ENCODE data around the gene TBL2.
"Not testable (repeated sequence)": the region's sequence is repeated elsewhere in the genome, so short reads cannot be mapped to it uniquely, and the experiment has no call there.

TBL2 gene, protein sequence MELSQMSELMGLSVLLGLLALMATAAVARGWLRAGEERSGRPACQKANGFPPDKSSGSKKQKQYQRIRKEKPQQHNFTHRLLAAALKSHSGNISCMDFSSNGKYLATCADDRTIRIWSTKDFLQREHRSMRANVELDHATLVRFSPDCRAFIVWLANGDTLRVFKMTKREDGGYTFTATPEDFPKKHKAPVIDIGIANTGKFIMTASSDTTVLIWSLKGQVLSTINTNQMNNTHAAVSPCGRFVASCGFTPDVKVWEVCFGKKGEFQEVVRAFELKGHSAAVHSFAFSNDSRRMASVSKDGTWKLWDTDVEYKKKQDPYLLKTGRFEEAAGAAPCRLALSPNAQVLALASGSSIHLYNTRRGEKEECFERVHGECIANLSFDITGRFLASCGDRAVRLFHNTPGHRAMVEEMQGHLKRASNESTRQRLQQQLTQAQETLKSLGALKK

DNA sequence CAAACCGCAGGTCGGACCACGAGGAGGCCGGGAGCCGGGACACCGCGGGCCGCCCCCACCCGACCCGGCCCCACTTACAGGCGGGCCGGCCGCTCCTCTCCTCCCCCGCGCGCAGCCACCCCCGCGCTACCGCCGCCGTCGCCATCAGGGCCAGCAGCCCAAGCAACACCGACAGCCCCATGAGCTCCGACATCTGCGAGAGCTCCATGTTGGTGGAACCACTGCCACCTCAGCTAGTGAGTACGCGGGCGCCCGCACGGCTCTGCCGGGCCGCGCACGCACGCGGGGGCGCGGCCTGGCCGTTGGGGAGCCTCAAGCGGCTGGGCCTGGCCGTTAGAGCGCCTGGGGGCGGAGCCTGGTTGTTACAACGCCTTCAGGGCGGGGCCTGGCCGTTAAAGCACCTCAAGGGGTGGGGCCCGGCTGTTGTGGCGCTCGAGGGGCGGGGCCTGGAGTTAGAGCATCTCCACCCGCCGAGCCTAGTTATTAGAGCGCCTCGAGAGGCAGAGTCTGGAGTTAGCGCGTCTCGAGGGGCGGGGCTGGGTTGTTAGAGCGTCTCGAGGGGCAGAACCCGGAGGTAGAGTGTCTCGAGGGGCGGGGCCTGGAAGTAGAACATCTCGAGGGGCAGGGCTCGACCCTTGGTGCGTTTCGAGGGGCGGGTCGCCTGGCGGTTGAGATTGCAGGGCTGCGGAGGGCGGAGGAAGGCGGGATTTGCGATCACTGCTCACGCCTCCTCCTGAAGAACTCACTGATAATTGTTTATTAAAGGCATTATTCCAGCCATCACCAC lies at the start of gene TBL2:
Gene TBL2, minus strand, starts transcription at position 238 of the 787 bp plus-strand sequence. Its CDS starts 30 bp downstream, at position 208.
- DNase-seq, result peak; percentile 98 to 99

DNA sequence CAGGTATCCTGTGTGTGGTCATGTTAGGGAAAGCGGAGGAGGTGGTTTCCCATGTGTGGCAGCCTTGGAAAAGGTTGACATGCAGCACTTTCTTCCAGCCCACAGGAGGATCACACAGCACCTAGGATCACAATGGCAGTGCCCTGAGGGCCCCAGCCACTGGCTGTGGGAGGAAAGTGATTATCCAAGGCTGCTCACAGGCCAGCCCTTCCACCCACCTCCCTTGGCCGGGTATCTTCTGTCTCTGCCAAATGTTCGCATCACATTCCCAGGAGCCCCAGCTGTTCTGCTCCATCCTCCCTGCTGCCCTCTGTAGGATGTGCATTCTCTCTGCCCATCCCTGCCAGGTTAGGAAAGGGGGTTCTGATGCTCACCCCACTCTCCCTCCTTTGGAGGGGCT lies 48.4 kb upstream of the TBL2 start:
- DNase-seq, result no peak

- no peak for DNase-seq
Observed at GRCh38 chr7:73625276-73625675, 46.9 kb upstream of the TBL2 start.

GRCh38 chr7:73624669-73625001 lies 46.3 kb upstream of the TBL2 start:
- DNase-seq, result no peak

- peak; percentile 44 to 59 for DNase-seq
Observed at GRCh38 chr7:73623798-73624668, 45.7 kb upstream of the TBL2 start, which contains the start of gene MLXIPL. Gene MLXIPL (minus strand): TSS chr7:73624522. CDS start chr7:73624492, 30 bp downstream.

- DNase-seq, result no peak
Observed at GRCh38 chr7:73622909-73623797, 44.8 kb upstream of the TBL2 start.

- DNase-seq, result no peak
Observed at GRCh38 chr7:73622527-73622908, 44.1 kb upstream of the TBL2 start.

DNA sequence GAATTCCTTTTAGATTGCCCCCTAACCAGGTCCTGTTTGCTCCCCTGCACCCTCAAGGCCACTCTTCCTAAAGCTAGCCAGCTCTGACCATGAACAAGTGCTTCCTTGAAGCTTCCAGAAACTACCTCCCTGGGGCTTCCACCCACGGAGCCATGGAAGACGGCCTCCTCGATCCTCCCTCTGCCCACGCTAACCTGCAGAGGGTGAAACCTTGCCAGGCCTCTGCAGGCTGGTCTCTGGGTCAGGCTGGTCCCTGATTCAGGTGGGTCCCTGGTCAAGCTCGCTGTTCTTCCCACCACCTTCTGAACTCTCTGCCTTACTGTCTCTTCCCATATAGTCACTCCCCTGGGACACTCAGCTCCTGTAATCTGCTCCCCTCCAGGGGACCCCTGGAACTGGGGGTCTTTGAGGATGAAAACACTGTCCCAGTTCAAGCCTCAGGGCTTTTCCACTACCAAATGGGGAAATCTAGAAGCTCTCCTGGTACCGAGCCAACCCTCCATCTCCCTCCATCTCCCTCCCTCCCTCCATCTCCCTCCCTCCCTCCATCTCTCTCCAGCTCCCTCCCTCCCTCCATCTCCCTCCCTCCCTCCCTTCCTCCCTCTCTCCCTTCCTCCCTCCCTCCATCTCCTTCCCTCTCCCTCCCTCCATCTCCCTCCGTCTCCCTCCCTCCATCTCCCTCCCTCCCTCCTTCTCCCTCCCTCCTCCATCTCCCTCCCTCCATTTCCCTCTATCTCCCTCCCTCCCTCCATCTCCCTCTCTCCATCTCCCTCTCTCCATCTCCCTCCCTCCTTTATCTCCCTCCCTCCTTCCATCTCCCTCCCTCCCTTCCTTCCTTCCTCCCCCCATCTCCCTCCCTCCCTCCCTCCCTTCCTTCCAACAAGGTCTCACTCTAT lies 43.0 kb upstream of the TBL2 start:
- DNase-seq, result no peak

DNA sequence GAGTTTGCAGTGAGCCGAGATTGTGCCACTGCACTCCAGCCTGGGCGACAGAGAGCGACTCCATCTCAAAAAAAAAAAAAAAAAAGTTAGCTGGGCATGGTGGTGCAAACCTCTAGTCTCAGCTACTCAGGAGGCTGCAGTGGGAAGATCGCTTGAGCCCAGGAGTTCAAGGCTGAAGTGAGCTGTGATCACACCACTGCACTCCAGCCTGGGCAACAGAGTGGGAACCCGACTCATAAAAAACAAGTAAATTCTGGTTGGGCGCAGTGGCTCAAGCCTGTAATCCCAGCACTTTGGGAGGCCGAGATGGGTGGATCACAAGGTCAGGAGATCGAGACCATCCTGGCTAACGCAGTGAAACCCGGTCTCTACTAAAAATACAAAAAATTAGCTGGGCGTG lies 41.0 kb upstream of the TBL2 start:
- not testable (repeated sequence) for DNase-seq

DNA sequence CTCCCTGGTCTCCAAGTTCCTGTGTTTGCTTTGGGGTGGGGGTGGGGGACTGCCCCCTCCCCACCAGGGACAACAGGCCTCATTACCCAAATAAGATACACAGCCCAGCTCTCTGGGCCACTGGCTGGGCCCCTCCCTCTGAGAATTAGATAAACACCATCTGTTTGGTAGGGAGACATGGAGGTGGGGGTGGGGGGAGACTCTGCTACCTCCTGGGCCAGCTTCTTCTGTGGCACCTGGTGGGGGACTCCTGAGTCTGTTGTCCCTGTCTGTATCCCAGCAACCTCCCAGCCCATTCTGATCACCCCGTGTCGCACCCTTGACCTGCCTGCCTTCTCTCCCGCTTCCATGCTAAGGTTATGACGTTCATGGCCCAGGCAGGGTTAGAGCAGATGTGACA lies 40.2 kb upstream of the TBL2 start:
- no peak for DNase-seq

DNA sequence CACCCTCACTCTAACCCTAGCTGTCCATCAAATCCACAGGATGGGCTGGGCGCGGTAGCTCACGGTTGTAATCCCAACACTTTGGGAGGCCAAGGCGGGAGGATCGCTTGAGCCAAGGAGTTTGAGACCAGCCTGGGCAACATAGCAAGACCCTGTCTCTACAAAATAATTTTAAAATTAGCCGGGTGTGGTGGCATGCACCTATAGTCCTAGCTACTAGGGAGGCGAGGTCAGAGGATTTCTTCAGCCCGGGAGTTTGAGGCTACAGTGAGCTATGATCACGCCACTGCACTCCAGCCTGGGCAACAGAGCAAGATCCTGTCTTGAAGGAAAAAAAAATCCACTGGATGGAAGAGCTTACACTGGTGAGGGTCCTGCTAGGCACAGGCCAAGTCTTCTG lies 39.1 kb upstream of the TBL2 start:
- DNase-seq, result not testable (repeated sequence)

GRCh38 chr7:73615886-73616285 lies 37.5 kb upstream of the TBL2 start:
- DNase-seq, result no peak

GRCh38 chr7:73614937-73615336 lies 36.6 kb upstream of the TBL2 start:
- DNase-seq, result not testable (repeated sequence)

GRCh38 chr7:73613954-73614735 lies 35.8 kb upstream of the TBL2 start:
- DNase-seq, result no peak

DNA sequence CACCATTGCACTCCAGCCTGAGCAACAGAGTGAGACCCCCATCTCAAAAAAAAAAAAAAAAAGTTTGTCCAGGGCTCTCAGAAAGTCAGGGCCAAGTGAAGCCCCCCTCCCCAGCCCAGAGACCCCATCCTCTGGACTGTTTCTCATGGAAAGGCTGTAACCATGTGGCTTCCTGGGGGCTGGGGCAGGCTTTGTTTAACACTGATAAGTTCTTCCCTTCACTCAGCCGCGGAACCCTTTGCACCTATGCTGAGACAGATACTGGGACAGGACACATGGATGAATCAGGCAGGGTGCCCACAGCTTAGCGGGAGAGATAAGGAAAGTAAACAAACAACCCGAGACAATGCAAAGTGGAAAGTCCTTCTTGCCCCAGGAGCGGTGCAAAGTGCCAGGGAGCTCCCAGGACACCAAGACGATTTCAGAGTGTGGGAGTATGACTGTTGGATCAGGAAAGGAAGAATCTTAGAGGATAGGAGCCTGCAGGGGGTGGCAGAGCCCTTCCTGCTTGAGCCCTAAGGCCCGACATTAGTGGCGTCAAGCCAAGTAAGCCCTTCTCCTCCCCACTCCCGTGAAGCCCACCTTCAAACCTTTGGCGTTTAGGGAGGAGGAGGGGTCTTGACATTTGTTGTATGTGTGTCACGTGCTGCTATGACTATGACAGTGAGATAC lies 34.4 kb upstream of the TBL2 start:
- DNase-seq, result no peak

DNA sequence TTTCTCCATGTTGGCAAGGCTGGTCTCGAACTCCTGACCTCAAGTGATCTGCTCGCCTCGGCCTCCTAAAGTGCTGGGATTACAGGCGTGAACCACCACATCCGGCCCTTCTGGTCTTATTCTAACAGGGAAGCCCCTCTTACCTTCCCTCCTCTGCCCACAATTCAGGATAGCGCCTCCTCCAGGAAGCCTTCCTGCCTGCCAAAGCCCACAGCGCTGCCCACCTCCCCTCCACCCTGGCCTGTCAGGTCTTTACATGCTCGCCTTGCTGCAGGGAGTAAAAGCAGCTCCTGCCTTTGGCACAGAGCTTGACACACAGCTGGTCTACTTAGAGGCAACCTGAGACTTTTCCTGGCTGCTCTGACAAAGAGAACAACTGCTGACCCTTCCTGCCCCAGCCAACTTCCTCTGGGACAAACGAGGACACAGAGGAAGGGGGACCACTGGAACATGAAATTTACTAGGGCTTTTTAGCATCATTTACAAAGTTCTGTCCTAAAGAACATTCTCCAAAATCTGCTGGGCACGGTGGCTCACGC lies 32.7 kb upstream of the TBL2 start:
- DNase-seq, result no peak

DNA sequence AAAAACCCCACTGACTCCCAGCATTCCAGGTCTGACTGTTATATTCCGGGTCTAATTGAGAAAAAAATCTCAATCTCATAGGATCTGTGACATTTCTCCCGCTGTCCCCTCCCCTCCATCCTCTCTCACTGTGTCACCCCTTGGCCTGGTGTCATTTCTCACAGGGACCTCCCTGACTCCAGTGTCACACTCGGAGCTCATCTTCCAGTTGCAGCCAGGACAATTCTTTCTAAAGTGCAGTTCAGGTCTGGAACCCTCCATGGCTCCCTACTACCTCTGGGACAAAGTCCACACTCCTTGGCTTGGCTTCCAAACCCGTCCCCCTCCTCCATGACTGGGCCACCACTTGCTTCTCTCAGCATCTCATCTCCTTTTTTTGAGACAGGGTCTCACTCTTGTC lies 31.7 kb upstream of the TBL2 start:
- no peak for DNase-seq

GRCh38 chr7:73607692-73607983 lies 29.3 kb upstream of the TBL2 start:
- not testable (repeated sequence) for DNase-seq
